Esophagus (tissue), 2 donors: ENCODE data around the gene CPN2. TPM values are rescaled to one million over a fixed set of nuclear protein-coding genes. Genes with fewer than 3 reads are reported as not detected.

ENCODE experiments used
- H3K27ac ChIP-seq, 2 donors: one replicate each; pipeline ENCODE4 v1.5.1; 2013; ENCODE audit warnings: low read depth in 2 of 2, mild to moderate bottlenecking in 2 of 2, inconsistent platforms in 1 of 2, low read length in 1 of 2, moderate library complexity in 1 of 2
- H3K27me3 ChIP-seq, 2 donors: one replicate each; pipeline ENCODE4 v1.6.1; 2013; ENCODE audit warnings: low read length in 2 of 2, control low read depth in 1 of 2, mild to moderate bottlenecking in 1 of 2; ENCODE audit not compliant: insufficient read depth in 2 of 2, control insufficient read depth in 1 of 2
- H3K36me3 ChIP-seq, 2 donors: one replicate each; pipeline ENCODE4 v1.6.1; 2013; ENCODE audit warnings: low read length in 1 of 2; ENCODE audit not compliant: control insufficient read depth in 2 of 2, insufficient read depth in 2 of 2
- H3K4me1 ChIP-seq, 2 donors: one replicate each; pipeline ENCODE4 v1.6.1; 2013; ENCODE audit warnings: low read length in 1 of 2; ENCODE audit not compliant: control insufficient read depth in 2 of 2, insufficient read depth in 2 of 2
- H3K4me3 ChIP-seq, 2 donors: one replicate each; pipeline ENCODE4 v1.5.1; 2013; ENCODE audit warnings: low read length in 2 of 2, mild to moderate bottlenecking in 2 of 2, low read depth in 1 of 2, moderate library complexity in 1 of 2
- H3K9me3 ChIP-seq, 2 donors: one replicate each; pipeline ENCODE4 v1.6.1; 2013; ENCODE audit warnings: mild to moderate bottlenecking in 2 of 2, low read depth in 1 of 2, low read length in 1 of 2, moderate library complexity in 1 of 2; ENCODE audit not compliant: control insufficient read depth in 2 of 2, insufficient read depth in 1 of 2
- WGBS, 2 donors: extraction: QIAGEN DNeasy Blood & Tissue Kit; methylation state at CpG; one replicate each; pipeline ENCODE4 v1.1.7; 2013; 5-methylcytosine and 5-hydroxymethylcytosine counted together
- polyA plus RNA-seq, 2 donors: library from polyadenylated mRNA; stranded (reverse); fragments of 200-250 nt; gene quantifications; one replicate each; pipeline ENCODE4 v1.2.3, GENCODE V29; 2013
- donor health status: healthy with polysubstance abuse.
- donor health status: Bipolar disorder and iron deficiency.

The CPN2 gene
- polyA plus RNA-seq, 2 donors = 0.02 TPM; not detected in 1

- Histone ChIP-seq H3K36me3 (no peaks in the 10 kb centered on the region), H3K4me1 (no peaks in the 10 kb centered on the region), H3K4me3 (no peak overlapping the region), H3K27me3 (no peaks in the 10 kb centered on the region), H3K27ac (no peak overlapping the region), H3K9me3 (no peaks in the 10 kb centered on the region)
- WGBS, 2 donors = 92% methylated on average over 14 of the region's 14 CpGs
Observed at GRCh38 chr3:194373028-194373427, 21.9 kb upstream of the CPN2 start.

GRCh38 chr3:194370753-194371152 is 19.6 kb upstream of the CPN2 start:
- Histone ChIP-seq H3K27me3 (no peaks in the 10 kb centered on the region), H3K27ac (no peak overlapping the region), H3K4me3 (no peak overlapping the region), H3K4me1 (no peaks in the 10 kb centered on the region), H3K36me3 (no peaks in the 10 kb centered on the region), H3K9me3 (no peaks in the 10 kb centered on the region)
- 69 to 80% methylated on average over 9 to 10 of the region's 10 CpGs for WGBS, 2 donors

- H3K36me3 ChIP-seq = no peaks in the 10 kb centered on the region
- no peak within 1 kb of the TSS for H3K27ac ChIP-seq
- H3K9me3 ChIP-seq = no peaks in the 10 kb centered on the region
- no peaks in the 10 kb centered on the region for H3K4me1 ChIP-seq
- H3K4me3 ChIP-seq = no peak within 1 kb of the TSS
- H3K27me3 ChIP-seq = no peaks in the 10 kb centered on the region
- WGBS, 2 donors = 22 to 24% methylated on average over 21 of the region's 21 CpGs
Observed at GRCh38 chr3:194369522-194370279, 18.6 kb upstream of the CPN2 start, which contains the start of gene LRRC15. LRRC15 (minus strand) TSS chr3:194369743; CDS start chr3:194361043, 8,700 bp downstream.

- WGBS, 2 donors = 69 to 73% methylated on average over 6 of the region's 6 CpGs
- Histone ChIP-seq H3K36me3 (no peaks in the 10 kb centered on the region), H3K4me3 (no peak overlapping the region), H3K27ac (no peak overlapping the region), H3K27me3 (no peaks in the 10 kb centered on the region), H3K9me3 (no peaks in the 10 kb centered on the region), H3K4me1 (no peaks in the 10 kb centered on the region)
Observed at GRCh38 chr3:194368918-194369317, 17.8 kb upstream of the CPN2 start.

GRCh38 chr3:194367992-194368841 is 17.1 kb upstream of the CPN2 start:
- Histone ChIP-seq H3K27me3 (no peaks in the 10 kb centered on the region), H3K4me3 (no peak overlapping the region), H3K4me1 (no peaks in the 10 kb centered on the region), H3K9me3 (no peaks in the 10 kb centered on the region), H3K27ac (no peak overlapping the region), H3K36me3 (no peaks in the 10 kb centered on the region)
- WGBS, 2 donors = 61 to 70% methylated on average over 18 of the region's 18 CpGs

GRCh38 chr3:194365978-194366490 is 14.9 kb upstream of the CPN2 start:
- 66 to 71% methylated on average over 12 of the region's 12 CpGs for WGBS, 2 donors
- Histone ChIP-seq H3K4me3 (no peak overlapping the region), H3K27me3 (no peaks in the 10 kb centered on the region), H3K27ac (no peak overlapping the region), H3K9me3 (no peaks in the 10 kb centered on the region), H3K4me1 (no peaks in the 10 kb centered on the region), H3K36me3 (no peaks in the 10 kb centered on the region)

GRCh38 chr3:194365526-194365925 is 14.4 kb upstream of the CPN2 start:
- no peak overlapping the region for H3K27ac ChIP-seq
- no peak overlapping the region for H3K4me3 ChIP-seq
- no peaks in the 10 kb centered on the region for H3K27me3 ChIP-seq
- no peaks in the 10 kb centered on the region for H3K36me3 ChIP-seq
- no peaks in the 10 kb centered on the region for H3K4me1 ChIP-seq
- no peaks in the 10 kb centered on the region for H3K9me3 ChIP-seq
- WGBS, 2 donors = 81 to 86% methylated on average over 6 of the region's 6 CpGs

- no peaks in the 10 kb centered on the region for H3K36me3 ChIP-seq
- no peak overlapping the region for H3K4me3 ChIP-seq
- H3K27ac ChIP-seq = no peak overlapping the region
- no peaks in the 10 kb centered on the region for H3K4me1 ChIP-seq
- H3K9me3 ChIP-seq = no peaks in the 10 kb centered on the region
- H3K27me3 ChIP-seq = no peaks in the 10 kb centered on the region
- 44 to 60% methylated on average over 20 of the region's 20 CpGs for WGBS, 2 donors
Observed at GRCh38 chr3:194364652-194365434, 13.7 kb upstream of the CPN2 start.

- no peaks in the 10 kb centered on the region for H3K4me1 ChIP-seq
- no peak overlapping the region for H3K27ac ChIP-seq
- H3K9me3 ChIP-seq = no peaks in the 10 kb centered on the region
- no peaks in the 10 kb centered on the region for H3K36me3 ChIP-seq
- H3K4me3 ChIP-seq = no peak overlapping the region
- H3K27me3 ChIP-seq = no peaks in the 10 kb centered on the region
- WGBS, 2 donors = 58 to 65% methylated on average over 3 of the region's 3 CpGs
Observed at GRCh38 chr3:194364314-194364651, 13.2 kb upstream of the CPN2 start.
